Measurements from ENCODE around the gene PTS. TPM values are rescaled to one million over a fixed set of nuclear protein-coding genes. Genes with fewer than 3 reads are reported as not detected.

PTS gene
- polyA plus RNA-seq, 2 of the 4 experiments (the other 2 are of a cell fraction) = 33.9 to 48.5 TPM

GRCh38 chr11:112265659-112266409 is 39.6 kb downstream of the PTS start (continued):
- TF ChIP-seq USF2 (IDR thresholded peaks at IDR 0.05) (no peak), RNF2 (IDR thresholded peaks at IDR 0.05; ENCODE audit: borderline replicate concordance, low read depth) (no peak), RAD21 (conservative IDR thresholded peaks at IDR 0.05 in 1 of 2, IDR thresholded peaks at IDR 0.05 in 1 of 2) (no peak), CBX2 (IDR thresholded peaks at IDR 0.05; ENCODE audit: borderline replicate concordance, low read depth) (no peak), MAFK (IDR thresholded peaks at IDR 0.05; ENCODE audit: partially characterized antibody) (no peak), KDM1A (IDR thresholded peaks at IDR 0.05; ENCODE audit: low read depth) (no peak)
- TF ChIP-seq, protein P1, sequence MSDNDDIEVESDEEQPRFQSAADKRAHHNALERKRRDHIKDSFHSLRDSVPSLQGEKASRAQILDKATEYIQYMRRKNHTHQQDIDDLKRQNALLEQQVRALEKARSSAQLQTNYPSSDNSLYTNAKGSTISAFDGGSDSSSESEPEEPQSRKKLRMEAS (IDR thresholded peaks at IDR 0.05) = no peak

GRCh38 chr11:112266410-112266778 is 40.2 kb downstream of the PTS start:
- ChIA-PET CTCF (interaction anchor here (1.3 to 1.4 kb wide), 2 partner anchors 13 to 15 kb away, joined by 3 to 5 read pairs; no protein-coding TSS in a partner anchor), POLR2A (no interaction called here)
- no peaks in the 10 kb centered on the region for H3K9me3 ChIP-seq
- no peak for DNase-seq (ENCODE audit: low read depth in 1 of 2, low spot score in 1 of 2)
- TF ChIP-seq POLR2AphosphoS2 (conservative IDR thresholded peaks at IDR 0.05; ENCODE audit: low read length) (no peak), NFE2L2 (conservative IDR thresholded peaks at IDR 0.05; ENCODE audit: low read length) (no peak), TFCP2L1 (CRISPR knock-in tag; IDR thresholded peaks at IDR 0.05) (no peak), PHF8 (IDR thresholded peaks at IDR 0.05; ENCODE audit: borderline replicate concordance, low read depth) (no peak), CHD4 (IDR thresholded peaks at IDR 0.05; ENCODE audit: borderline replicate concordance) (no peak), POLR2A (IDR thresholded peaks at IDR 0.05; ENCODE audit: low read length) (no peak), JUN (IDR thresholded peaks at IDR 0.05) (no peak), ELK1 (IDR thresholded peaks at IDR 0.05; ENCODE audit: low read depth, low read length) (no peak), RARB (CRISPR knock-in tag; IDR thresholded peaks at IDR 0.05) (no peak), HOXA7 (CRISPR knock-in tag; IDR thresholded peaks at IDR 0.05) (no peak), ESRRA (IDR thresholded peaks at IDR 0.05; ENCODE audit: borderline replicate concordance, low read length) (no peak), HEYL (CRISPR knock-in tag; IDR thresholded peaks at IDR 0.05) (no peak), TP53 (CRISPR knock-in tag; IDR thresholded peaks at IDR 0.05) (no peak), NPAS2 (CRISPR knock-in tag; IDR thresholded peaks at IDR 0.05; ENCODE audit: borderline replicate concordance) (no peak), CHD2 (IDR thresholded peaks at IDR 0.05; ENCODE audit: low read length, partially characterized antibody) (no peak), EHF (CRISPR knock-in tag; IDR thresholded peaks at IDR 0.05) (no peak), SMC3 (IDR thresholded peaks at IDR 0.05) (no peak), BHLHE40 (IDR thresholded peaks at IDR 0.05; ENCODE audit: low read depth, low read length) (no peak), ZFP36 (IDR thresholded peaks at IDR 0.05; ENCODE audit: borderline replicate concordance, partially characterized antibody) (no peak)
- TF ChIP-seq, protein P2, sequence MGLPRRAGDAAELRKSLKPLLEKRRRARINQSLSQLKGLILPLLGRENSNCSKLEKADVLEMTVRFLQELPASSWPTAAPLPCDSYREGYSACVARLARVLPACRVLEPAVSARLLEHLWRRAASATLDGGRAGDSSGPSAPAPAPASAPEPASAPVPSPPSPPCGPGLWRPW (IDR thresholded peaks at IDR 0.05) = no peak
- no peak for ATAC-seq
- no peak for FAIRE-seq
- H3K4me3 ChIP-seq = no peak overlapping the region
- no peak overlapping the region for H3K4me2 ChIP-seq
- no peak overlapping the region for H3K27ac ChIP-seq
- H3K4me1 ChIP-seq = no peaks in the 10 kb centered on the region
- WGBS (ENCODE audit: missing lambda C conversion rate) = 76% methylated on average over 3 of the region's 3 CpGs

Measured in A549 (cell line).